ENCODE results near the gene PAPSS2.
A peak's percentile ranks its signal among the peaks of the same experiment; 100 is the strongest.

PAPSS2 gene

GRCh38 chr10:87658858-87659555 is 671 bp upstream of the PAPSS2 start:
- 87% methylated on average over 9 of the region's 15 CpGs for WGBS (ENCODE audit: insufficient coverage)
- Histone ChIP-seq H3K4me3 (ENCODE audit: control insufficient read depth in 1 of 7, extremely low read depth in 1 of 7, insufficient read depth in 4 of 7, low read depth in 2 of 7, low read length in 6 of 7) (peak overlapping the region in 2 of 7 experiments; percentile 74 to 76), H3K27me3 (replicated peaks in 2 of 5; ENCODE audit: control insufficient read depth in 4 of 5, insufficient read depth in 5 of 5, low read length in 4 of 5) (peaks cover 0 to 21% (median 5%) of the 10 kb centered on the region in 5 experiments), H3K27ac (ENCODE audit: insufficient read depth in 1 of 2, low read depth in 1 of 2, low read length in 2 of 2, poor library complexity in 1 of 2, severe bottlenecking in 2 of 2) (no peak overlapping the region), H3K36me3 (ENCODE audit: control insufficient read depth in 4 of 4, insufficient read depth in 4 of 4, low read length in 3 of 4) (no peaks in the 10 kb centered on the region), H3K4me1 (ENCODE audit: control extremely low read depth in 1 of 4, control insufficient read depth in 4 of 4, insufficient read depth in 4 of 4, low read length in 3 of 4) (peaks cover 5 to 11% (median 7%) of the 10 kb centered on the region in 4 experiments), H3K9me3 (ENCODE audit: control extremely low read depth in 1 of 5, control insufficient read depth in 4 of 5, insufficient read depth in 2 of 5, low read depth in 1 of 5, low read length in 4 of 5) (no peaks in the 10 kb centered on the region)
- no peak for DNase-seq
- CTCF ChIA-PET, result interaction anchor here (0.7 to 2.8 kb wide), 7 partner anchors 10 to 112 kb away, joined by 3 to 15 read pairs (median 3); no protein-coding TSS in a partner anchor
- POLR2A ChIA-PET, result interaction anchor here (0.6 kb wide), 1 partner anchor 255 kb away, joined by 4 read pairs; no protein-coding TSS in a partner anchor

- 55% methylated on average over 10 of the region's 12 CpGs for WGBS (ENCODE audit: insufficient coverage)
- Histone ChIP-seq H3K27ac (ENCODE audit: insufficient read depth in 1 of 2, low read depth in 1 of 2, low read length in 2 of 2, poor library complexity in 1 of 2, severe bottlenecking in 2 of 2) (no peak overlapping the region), H3K27me3 (replicated peaks in 2 of 5; ENCODE audit: control insufficient read depth in 4 of 5, insufficient read depth in 5 of 5, low read length in 4 of 5) (peaks cover 0 to 21% (median 5%) of the 10 kb centered on the region in 5 experiments), H3K36me3 (ENCODE audit: control insufficient read depth in 4 of 4, insufficient read depth in 4 of 4, low read length in 3 of 4) (no peaks in the 10 kb centered on the region), H3K9me3 (ENCODE audit: control extremely low read depth in 1 of 5, control insufficient read depth in 4 of 5, insufficient read depth in 2 of 5, low read depth in 1 of 5, low read length in 4 of 5) (no peaks in the 10 kb centered on the region), H3K4me3 (ENCODE audit: control insufficient read depth in 1 of 7, extremely low read depth in 1 of 7, insufficient read depth in 4 of 7, low read depth in 2 of 7, low read length in 6 of 7) (peak overlapping the region; percentile 41 to 87 (median 74)), H3K4me1 (ENCODE audit: control extremely low read depth in 1 of 4, control insufficient read depth in 4 of 4, insufficient read depth in 4 of 4, low read length in 3 of 4) (peaks cover 5 to 11% (median 7%) of the 10 kb centered on the region in 4 experiments)
- peak in 2 of 3 donors; percentile 13 to 27 for DNase-seq
- CTCF ChIA-PET, result interaction anchor here (0.8 to 2.1 kb wide), 4 partner anchors 31 to 74 kb away, joined by 3 to 5 read pairs (median 4); no protein-coding TSS in a partner anchor
- POLR2A ChIA-PET, result interaction anchor here (1.2 kb wide), 1 partner anchor 1792 kb away, joined by 3 read pairs; no protein-coding TSS in a partner anchor
Observed at GRCh38 chr10:87660484-87661133, 931 bp downstream of the PAPSS2 start.

GRCh38 chr10:87661861-87662785 is 2.4 kb downstream of the PAPSS2 start:
- Histone ChIP-seq H3K4me3 (ENCODE audit: control insufficient read depth in 1 of 7, extremely low read depth in 1 of 7, insufficient read depth in 4 of 7, low read depth in 2 of 7, low read length in 6 of 7) (no peak overlapping the region), H3K27ac (ENCODE audit: insufficient read depth in 1 of 2, low read depth in 1 of 2, low read length in 2 of 2, poor library complexity in 1 of 2, severe bottlenecking in 2 of 2) (no peak overlapping the region), H3K36me3 (ENCODE audit: control insufficient read depth in 4 of 4, insufficient read depth in 4 of 4, low read length in 3 of 4) (no peaks in the 10 kb centered on the region), H3K27me3 (replicated peaks in 2 of 5; ENCODE audit: control insufficient read depth in 4 of 5, insufficient read depth in 5 of 5, low read length in 4 of 5) (peaks cover 0 to 21% (median 5%) of the 10 kb centered on the region in 5 experiments), H3K9me3 (ENCODE audit: control extremely low read depth in 1 of 5, control insufficient read depth in 4 of 5, insufficient read depth in 2 of 5, low read depth in 1 of 5, low read length in 4 of 5) (no peaks in the 10 kb centered on the region), H3K4me1 (ENCODE audit: control extremely low read depth in 1 of 4, control insufficient read depth in 4 of 4, insufficient read depth in 4 of 4, low read length in 3 of 4) (peaks cover 5 to 11% (median 7%) of the 10 kb centered on the region in 4 experiments)
- POLR2A ChIA-PET, result no interaction called here
- no peak for DNase-seq
- WGBS (ENCODE audit: insufficient coverage), result 100% methylated on average over 3 of the region's 6 CpGs
- CTCF ChIA-PET, result interaction anchor here (1.2 kb wide), 1 partner anchor 73 kb away, joined by 4 read pairs; no protein-coding TSS in a partner anchor

- no peak for DNase-seq
- CTCF ChIA-PET, result interaction anchor here (0.6 to 1.2 kb wide), 2 partner anchors 19 to 62 kb away, joined by 3 read pairs; no protein-coding TSS in a partner anchor
- Histone ChIP-seq H3K27me3 (replicated peaks in 2 of 5; ENCODE audit: control insufficient read depth in 4 of 5, insufficient read depth in 5 of 5, low read length in 4 of 5) (peaks cover 0 to 21% (median 5%) of the 10 kb centered on the region in 5 experiments), H3K36me3 (ENCODE audit: control insufficient read depth in 4 of 4, insufficient read depth in 4 of 4, low read length in 3 of 4) (no peaks in the 10 kb centered on the region), H3K27ac (ENCODE audit: insufficient read depth in 1 of 2, low read depth in 1 of 2, low read length in 2 of 2, poor library complexity in 1 of 2, severe bottlenecking in 2 of 2) (no peak overlapping the region), H3K4me1 (ENCODE audit: control extremely low read depth in 1 of 4, control insufficient read depth in 4 of 4, insufficient read depth in 4 of 4, low read length in 3 of 4) (peaks cover 5 to 11% (median 7%) of the 10 kb centered on the region in 4 experiments), H3K9me3 (ENCODE audit: control extremely low read depth in 1 of 5, control insufficient read depth in 4 of 5, insufficient read depth in 2 of 5, low read depth in 1 of 5, low read length in 4 of 5) (no peaks in the 10 kb centered on the region), H3K4me3 (ENCODE audit: control insufficient read depth in 1 of 7, extremely low read depth in 1 of 7, insufficient read depth in 4 of 7, low read depth in 2 of 7, low read length in 6 of 7) (no peak overlapping the region)
- WGBS (ENCODE audit: insufficient coverage), result no CpG with 5 or more reads among the region's 2 CpGs
- POLR2A ChIA-PET, result no interaction called here
Observed at GRCh38 chr10:87664276-87664701, 4.6 kb downstream of the PAPSS2 start.

- no CpG with 5 or more reads among the region's 2 CpGs for WGBS (ENCODE audit: insufficient coverage)
- no peak for DNase-seq
- ChIA-PET CTCF (no interaction called here), POLR2A (no interaction called here)
- no peaks in the 10 kb centered on the region for H3K27me3 ChIP-seq (replicated peaks in 2 of 5; ENCODE audit: control insufficient read depth in 4 of 5, insufficient read depth in 5 of 5, low read length in 4 of 5)
- no peaks in the 10 kb centered on the region for H3K9me3 ChIP-seq (ENCODE audit: control extremely low read depth in 1 of 5, control insufficient read depth in 4 of 5, insufficient read depth in 2 of 5, low read depth in 1 of 5, low read length in 4 of 5)
- H3K27ac ChIP-seq (ENCODE audit: insufficient read depth in 1 of 2, low read depth in 1 of 2, low read length in 2 of 2, poor library complexity in 1 of 2, severe bottlenecking in 2 of 2), result no peak overlapping the region
- H3K4me1 ChIP-seq (ENCODE audit: control extremely low read depth in 1 of 4, control insufficient read depth in 4 of 4, insufficient read depth in 4 of 4, low read length in 3 of 4), result peaks cover 0 to 3% (median 1%) of the 10 kb centered on the region in 4 experiments
- H3K4me3 ChIP-seq (ENCODE audit: control insufficient read depth in 1 of 7, extremely low read depth in 1 of 7, insufficient read depth in 4 of 7, low read depth in 2 of 7, low read length in 6 of 7), result no peak overlapping the region
- H3K36me3 ChIP-seq (ENCODE audit: control insufficient read depth in 4 of 4, insufficient read depth in 4 of 4, low read length in 3 of 4), result no peaks in the 10 kb centered on the region
Observed at GRCh38 chr10:87667493-87667892, 7.8 kb downstream of the PAPSS2 start.

GRCh38 chr10:87668324-87669074 is 8.8 kb downstream of the PAPSS2 start:
- no peaks in the 10 kb centered on the region for H3K36me3 ChIP-seq (ENCODE audit: control insufficient read depth in 4 of 4, insufficient read depth in 4 of 4, low read length in 3 of 4)
- peak in 2 of 3 donors; percentile 18 to 29 for DNase-seq
- ChIA-PET POLR2A (interaction anchor here (0.6 kb wide), 1 partner anchor 34 kb away, joined by 3 read pairs; no protein-coding TSS in a partner anchor), CTCF (interaction anchor here (1.3 kb wide), 1 partner anchor 11 kb away, joined by 4 read pairs; no protein-coding TSS in a partner anchor)
- H3K4me1 ChIP-seq (ENCODE audit: control extremely low read depth in 1 of 4, control insufficient read depth in 4 of 4, insufficient read depth in 4 of 4, low read length in 3 of 4), result peaks cover 0 to 9% (median 5%) of the 10 kb centered on the region in 4 experiments
- H3K9me3 ChIP-seq (ENCODE audit: control extremely low read depth in 1 of 5, control insufficient read depth in 4 of 5, insufficient read depth in 2 of 5, low read depth in 1 of 5, low read length in 4 of 5), result no peaks in the 10 kb centered on the region
- 60% methylated on average over 3 of the region's 5 CpGs for WGBS (ENCODE audit: insufficient coverage)
- no peak overlapping the region for H3K27ac ChIP-seq (ENCODE audit: insufficient read depth in 1 of 2, low read depth in 1 of 2, low read length in 2 of 2, poor library complexity in 1 of 2, severe bottlenecking in 2 of 2)
- H3K4me3 ChIP-seq (ENCODE audit: control insufficient read depth in 1 of 7, extremely low read depth in 1 of 7, insufficient read depth in 4 of 7, low read depth in 2 of 7, low read length in 6 of 7), result no peak overlapping the region
- H3K27me3 ChIP-seq (replicated peaks in 2 of 5; ENCODE audit: control insufficient read depth in 4 of 5, insufficient read depth in 5 of 5, low read length in 4 of 5), result no peaks in the 10 kb centered on the region

All from common myeloid progenitor, CD34-positive (primary cell).